ENCODE results near the gene KAT6B. TPM values are rescaled to one million over a fixed set of nuclear protein-coding genes. Genes with fewer than 3 reads are reported as not detected.

The KAT6B gene
- 4.2 to 7.0 TPM (median 6.6 TPM) in 5 replicates for total RNA-seq (2022; extraction: Qiagen RNA extraction)

DNA sequence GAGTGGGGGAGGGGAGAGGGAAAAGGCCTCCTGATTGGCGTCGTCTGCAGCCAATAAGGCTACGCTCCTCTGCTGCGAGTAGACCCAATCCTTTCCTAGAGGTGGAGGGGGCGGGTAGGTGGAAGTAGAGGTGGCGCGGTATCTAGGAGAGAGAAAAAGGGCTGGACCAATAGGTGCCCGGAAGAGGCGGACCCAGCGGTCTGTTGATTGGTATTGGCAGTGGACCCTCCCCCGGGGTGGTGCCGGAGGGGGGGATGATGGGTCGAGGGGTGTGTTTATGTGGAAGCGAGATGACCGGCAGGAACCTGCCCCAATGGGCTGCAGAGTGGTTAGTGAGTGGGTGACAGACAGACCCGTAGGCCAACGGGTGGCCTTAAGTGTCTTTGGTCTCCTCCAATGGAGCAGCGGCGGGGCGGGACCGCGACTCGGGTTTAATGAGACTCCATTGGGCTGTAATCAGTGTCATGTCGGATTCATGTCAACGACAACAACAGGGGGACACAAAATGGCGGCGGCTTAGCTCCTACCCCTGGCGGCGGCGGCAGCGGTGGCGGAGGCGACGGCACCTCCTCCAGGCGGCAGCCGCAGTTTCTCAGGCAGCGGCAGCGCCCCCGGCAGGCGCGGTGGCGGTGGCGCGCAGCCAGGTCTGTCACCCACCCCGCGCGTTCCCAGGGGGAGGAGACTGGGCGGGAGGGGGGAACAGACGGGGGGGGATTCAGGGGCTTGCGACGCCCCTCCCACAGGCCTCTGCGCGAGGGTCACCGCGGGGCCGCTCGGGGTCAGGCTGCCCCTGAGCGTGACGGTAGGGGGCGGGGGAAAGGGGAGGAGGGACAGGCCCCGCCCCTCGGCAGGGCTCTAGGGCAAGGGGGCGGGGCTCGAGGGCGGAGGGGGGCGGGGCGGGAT lies at the start of gene KAT6B:
KAT6B (plus strand) TSS at position 459 of the 903 bp plus-strand sequence. CDS start 16,258 bp downstream, outside the sequence.

